Neural cell (in vitro differentiated cells): ENCODE data around the gene KLHL6.

Experiments
- CTCF ChIP-seq: fragments of 450-650 bp; IDR thresholded peaks from 2 replicates; pipeline ENCODE4 v1.5.1; 2014; ENCODE audit warnings: antibody characterized with exemption, mild to moderate bottlenecking, moderate library complexity; ENCODE audit not compliant: poor library complexity, severe bottlenecking
- EZH2 ChIP-seq: fragments of 200-600, 300-800 bp; shearing (Covaris generic), sonication (generic); IDR thresholded peaks from 2 replicates; pipeline ENCODE4 v1.6.1; 2014; ENCODE audit warnings: antibody characterized with exemption, low read length, borderline replicate concordance, mild to moderate bottlenecking; ENCODE audit not compliant: insufficient read depth, poor library complexity, severe bottlenecking
- MXI1 ChIP-seq: fragments of 450-650 bp; conservative IDR thresholded peaks from 2 replicates; pipeline ENCODE4 v1.6.1; 2014; ENCODE audit warnings: antibody characterized with exemption, mild to moderate bottlenecking; ENCODE audit not compliant: poor library complexity, severe bottlenecking
- POLR2AphosphoS5 ChIP-seq: IDR thresholded peaks from 2 replicates; pipeline ENCODE4 v1.6.1; 2012
- RAD21 ChIP-seq: fragments of 450-650 bp; conservative IDR thresholded peaks from 2 replicates; pipeline ENCODE4 v1.6.1; 2014; ENCODE audit warnings: antibody characterized with exemption, mild to moderate bottlenecking, moderate library complexity

- TF ChIP-seq CTCF, result no peak
- TF ChIP-seq MXI1, result no peak
- TF ChIP-seq EZH2, result no peak
- TF ChIP-seq POLR2AphosphoS5, result no peak
- no peak for TF ChIP-seq RAD21
Observed at GRCh38 chr3:183446838-183447205, 108.7 kb downstream of the KLHL6 start.
